ENCODE results near the gene PGAP1. TPM values are rescaled to one million over a fixed set of nuclear protein-coding genes. Genes with fewer than 3 reads are reported as not detected.

Gene PGAP1
- total RNA-seq, 1 experiment from 2014 or later: 5.8 TPM

DNA sequence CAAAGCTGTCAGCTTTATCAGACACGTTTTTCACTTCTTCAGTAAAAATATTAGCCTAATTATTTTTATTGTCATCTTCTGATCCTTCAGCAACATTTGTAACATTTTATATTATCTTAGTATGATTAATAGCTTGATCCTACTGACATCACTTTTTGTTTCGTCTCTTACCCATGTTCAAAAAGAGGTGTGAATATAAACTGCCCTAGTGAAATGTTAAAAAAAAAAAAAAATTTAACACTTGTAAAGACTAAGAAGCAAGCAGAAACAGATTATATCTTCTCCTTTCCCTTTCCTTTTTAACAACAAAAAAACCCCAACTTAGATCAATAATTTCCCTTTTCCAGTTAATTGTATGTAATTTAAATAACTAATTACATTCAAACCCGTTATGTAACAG is 81.1 kb downstream of the PGAP1 start:
- DNase-seq: no peak
- H3K4me3 Mint-ChIP-seq (ENCODE audit: low read depth, unreplicated experiment): no peak overlapping the region
- no peak overlapping the region for H3K27ac Mint-ChIP-seq (ENCODE audit: unreplicated experiment)
- no TSS peak for BruUV-seq (replicated peaks)
- intact Hi-C loops (cut with micrococcal nuclease; ENCODE audit: unreplicated experiment): no loop called here
- CTCF ChIA-PET: no interaction called here
- H3K27me3 Mint-ChIP-seq (ENCODE audit: unreplicated experiment): no peaks in the 10 kb centered on the region
- H3K4me1 Mint-ChIP-seq (ENCODE audit: low read depth, unreplicated experiment): no peaks in the 10 kb centered on the region
- H3K36me3 Mint-ChIP-seq (ENCODE audit: insufficient read depth, unreplicated experiment): no peaks in the 10 kb centered on the region
- no peaks in the 10 kb centered on the region for H3K9me3 Mint-ChIP-seq (ENCODE audit: low read depth, unreplicated experiment)
- TF ChIP-seq, protein P1, sequence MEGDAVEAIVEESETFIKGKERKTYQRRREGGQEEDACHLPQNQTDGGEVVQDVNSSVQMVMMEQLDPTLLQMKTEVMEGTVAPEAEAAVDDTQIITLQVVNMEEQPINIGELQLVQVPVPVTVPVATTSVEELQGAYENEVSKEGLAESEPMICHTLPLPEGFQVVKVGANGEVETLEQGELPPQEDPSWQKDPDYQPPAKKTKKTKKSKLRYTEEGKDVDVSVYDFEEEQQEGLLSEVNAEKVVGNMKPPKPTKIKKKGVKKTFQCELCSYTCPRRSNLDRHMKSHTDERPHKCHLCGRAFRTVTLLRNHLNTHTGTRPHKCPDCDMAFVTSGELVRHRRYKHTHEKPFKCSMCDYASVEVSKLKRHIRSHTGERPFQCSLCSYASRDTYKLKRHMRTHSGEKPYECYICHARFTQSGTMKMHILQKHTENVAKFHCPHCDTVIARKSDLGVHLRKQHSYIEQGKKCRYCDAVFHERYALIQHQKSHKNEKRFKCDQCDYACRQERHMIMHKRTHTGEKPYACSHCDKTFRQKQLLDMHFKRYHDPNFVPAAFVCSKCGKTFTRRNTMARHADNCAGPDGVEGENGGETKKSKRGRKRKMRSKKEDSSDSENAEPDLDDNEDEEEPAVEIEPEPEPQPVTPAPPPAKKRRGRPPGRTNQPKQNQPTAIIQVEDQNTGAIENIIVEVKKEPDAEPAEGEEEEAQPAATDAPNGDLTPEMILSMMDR (IDR thresholded peaks at IDR 0.05; ENCODE audit: unreplicated experiment): no peak

GRCh38 chr2:196840171-196840570 is 86.3 kb downstream of the PGAP1 start:
- TF ChIP-seq, protein P1 (IDR thresholded peaks at IDR 0.05; ENCODE audit: unreplicated experiment): no peak
- no TSS peak for BruUV-seq (replicated peaks)
- CTCF ChIA-PET: no interaction called here

GRCh38 chr2:196839574-196839973 is 86.9 kb downstream of the PGAP1 start:
- H3K36me3 Mint-ChIP-seq (ENCODE audit: insufficient read depth, unreplicated experiment): no peaks in the 10 kb centered on the region

More at GRCh38 chr2:196840171-196840570, 86.3 kb downstream of the PGAP1 start:
- Mint-ChIP-seq H3K4me3 (ENCODE audit: low read depth, unreplicated experiment) (no peak overlapping the region), H3K4me1 (ENCODE audit: low read depth, unreplicated experiment) (no peaks in the 10 kb centered on the region), H3K36me3 (ENCODE audit: insufficient read depth, unreplicated experiment) (no peaks in the 10 kb centered on the region), H3K27me3 (ENCODE audit: unreplicated experiment) (no peaks in the 10 kb centered on the region), H3K9me3 (ENCODE audit: low read depth, unreplicated experiment) (no peaks in the 10 kb centered on the region), H3K27ac (ENCODE audit: unreplicated experiment) (no peak overlapping the region)
- DNase-seq: no peak
- intact Hi-C loops (cut with micrococcal nuclease; ENCODE audit: unreplicated experiment): no loop called here

GRCh38 chr2:196836440-196836839 is 90.1 kb downstream of the PGAP1 start:
- Mint-ChIP-seq H3K4me3 (ENCODE audit: low read depth, unreplicated experiment) (no peak overlapping the region), H3K27ac (ENCODE audit: unreplicated experiment) (no peak overlapping the region), H3K36me3 (ENCODE audit: insufficient read depth, unreplicated experiment) (no peaks in the 10 kb centered on the region), H3K9me3 (ENCODE audit: low read depth, unreplicated experiment) (no peaks in the 10 kb centered on the region), H3K27me3 (ENCODE audit: unreplicated experiment) (no peaks in the 10 kb centered on the region), H3K4me1 (ENCODE audit: low read depth, unreplicated experiment) (no peaks in the 10 kb centered on the region)
- no TSS peak for BruUV-seq (replicated peaks)
- CTCF ChIA-PET: no interaction called here
- TF ChIP-seq, protein P1 (IDR thresholded peaks at IDR 0.05; ENCODE audit: unreplicated experiment): no peak
- no peak for DNase-seq
- intact Hi-C loops (cut with micrococcal nuclease; ENCODE audit: unreplicated experiment): no loop called here

More at GRCh38 chr2:196839574-196839973, 86.9 kb downstream of the PGAP1 start:
- intact Hi-C loops (cut with micrococcal nuclease; ENCODE audit: unreplicated experiment): no loop called here
- H3K9me3 Mint-ChIP-seq (ENCODE audit: low read depth, unreplicated experiment): no peaks in the 10 kb centered on the region
- H3K4me3 Mint-ChIP-seq (ENCODE audit: low read depth, unreplicated experiment): no peak overlapping the region
- H3K27ac Mint-ChIP-seq (ENCODE audit: unreplicated experiment): no peak overlapping the region
- CTCF ChIA-PET: no interaction called here
- no peak for DNase-seq
- TF ChIP-seq, protein P1 (IDR thresholded peaks at IDR 0.05; ENCODE audit: unreplicated experiment): no peak
- no TSS peak for BruUV-seq (replicated peaks)
- H3K4me1 Mint-ChIP-seq (ENCODE audit: low read depth, unreplicated experiment): no peaks in the 10 kb centered on the region
- no peaks in the 10 kb centered on the region for H3K27me3 Mint-ChIP-seq (ENCODE audit: unreplicated experiment)

Data from Calu3 (cell line).